ENCODE results near the gene MBP. TPM values are rescaled to one million over a fixed set of nuclear protein-coding genes. Genes with fewer than 3 reads are reported as not detected.
A peak's percentile ranks its signal among the peaks of the same experiment; 100 is the strongest.

Gene MBP
- total RNA-seq, 4 donors from 2014 or later = 45.0 to 60.0 (median 51.9) TPM

GRCh38 chr18:76997951-76998808, 134.4 kb downstream of the MBP start:
- DNase-seq (ENCODE audit: low spot score in 2 of 2) = no peak
- WGBS, 2 donors = 90 to 92% methylated on average over 38 of the region's 38 CpGs
- intact Hi-C loops (cut with DNase I; ENCODE audit: low total_unique reads) = no loop called here
- TF ChIP-seq POLR2A (IDR thresholded peaks at IDR 0.05) = no peak
- TF ChIP-seq, protein P1, sequence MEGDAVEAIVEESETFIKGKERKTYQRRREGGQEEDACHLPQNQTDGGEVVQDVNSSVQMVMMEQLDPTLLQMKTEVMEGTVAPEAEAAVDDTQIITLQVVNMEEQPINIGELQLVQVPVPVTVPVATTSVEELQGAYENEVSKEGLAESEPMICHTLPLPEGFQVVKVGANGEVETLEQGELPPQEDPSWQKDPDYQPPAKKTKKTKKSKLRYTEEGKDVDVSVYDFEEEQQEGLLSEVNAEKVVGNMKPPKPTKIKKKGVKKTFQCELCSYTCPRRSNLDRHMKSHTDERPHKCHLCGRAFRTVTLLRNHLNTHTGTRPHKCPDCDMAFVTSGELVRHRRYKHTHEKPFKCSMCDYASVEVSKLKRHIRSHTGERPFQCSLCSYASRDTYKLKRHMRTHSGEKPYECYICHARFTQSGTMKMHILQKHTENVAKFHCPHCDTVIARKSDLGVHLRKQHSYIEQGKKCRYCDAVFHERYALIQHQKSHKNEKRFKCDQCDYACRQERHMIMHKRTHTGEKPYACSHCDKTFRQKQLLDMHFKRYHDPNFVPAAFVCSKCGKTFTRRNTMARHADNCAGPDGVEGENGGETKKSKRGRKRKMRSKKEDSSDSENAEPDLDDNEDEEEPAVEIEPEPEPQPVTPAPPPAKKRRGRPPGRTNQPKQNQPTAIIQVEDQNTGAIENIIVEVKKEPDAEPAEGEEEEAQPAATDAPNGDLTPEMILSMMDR (IDR thresholded peaks at IDR 0.05) = no peak
- H3K4me3 ChIP-seq (ENCODE audit: low read depth, poor library complexity, severe bottlenecking) = no peak overlapping the region

- no peak overlapping the region for H3K4me3 ChIP-seq (ENCODE audit: low read depth, poor library complexity, severe bottlenecking)
- no peak for TF ChIP-seq POLR2A (IDR thresholded peaks at IDR 0.05)
- TF ChIP-seq, protein P1 (IDR thresholded peaks at IDR 0.05) = no peak
- WGBS, 2 donors = 83 to 87% methylated on average over 7 of the region's 7 CpGs
- no peak for DNase-seq (ENCODE audit: low spot score in 2 of 2)
- intact Hi-C loops (cut with DNase I; ENCODE audit: low total_unique reads) = no loop called here
Measured at GRCh38 chr18:76996429-76996828, 136.2 kb downstream of the MBP start.

DNA sequence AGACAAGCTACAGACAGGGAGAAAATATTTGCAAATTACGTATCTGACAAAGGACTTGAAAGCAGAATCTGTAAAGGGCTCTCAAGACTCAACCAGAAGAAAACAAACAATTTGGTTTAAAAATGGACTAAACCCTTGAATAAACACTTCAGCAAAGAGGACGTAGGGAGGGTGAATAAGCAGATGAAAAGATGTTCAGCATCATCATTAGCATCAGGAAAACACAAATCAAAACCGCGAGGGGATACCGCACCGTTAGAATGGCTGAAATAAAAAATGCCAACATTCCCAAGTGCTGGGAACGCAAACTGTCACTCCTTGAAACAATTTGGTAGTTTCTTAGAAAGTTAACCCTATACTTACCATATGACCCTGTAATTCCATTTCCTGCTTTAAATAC, 136.7 kb downstream of the MBP start:
- no peak overlapping the region for H3K4me3 ChIP-seq (ENCODE audit: low read depth, poor library complexity, severe bottlenecking)
- TF ChIP-seq POLR2A (IDR thresholded peaks at IDR 0.05) = no peak
- TF ChIP-seq, protein P1 (IDR thresholded peaks at IDR 0.05) = no peak
- DNase-seq (ENCODE audit: low spot score in 2 of 2) = no peak
- intact Hi-C loops (cut with DNase I; ENCODE audit: low total_unique reads) = no loop called here
- WGBS, 2 donors = 40 to 52% methylated on average over 7 of the region's 7 CpGs

GRCh38 chr18:76994086-76994654, 138.4 kb downstream of the MBP start:
- no peak for TF ChIP-seq POLR2A (IDR thresholded peaks at IDR 0.05)
- TF ChIP-seq, protein P1 (IDR thresholded peaks at IDR 0.05) = no peak
- H3K4me3 ChIP-seq (ENCODE audit: low read depth, poor library complexity, severe bottlenecking) = no peak overlapping the region
- peak in 1 of 2 donors; percentile 28 for DNase-seq (ENCODE audit: low spot score in 2 of 2)
- intact Hi-C loops (cut with DNase I; ENCODE audit: low total_unique reads) = no loop called here
- WGBS, 2 donors = 88 to 93% methylated on average over 8 of the region's 8 CpGs

DNA sequence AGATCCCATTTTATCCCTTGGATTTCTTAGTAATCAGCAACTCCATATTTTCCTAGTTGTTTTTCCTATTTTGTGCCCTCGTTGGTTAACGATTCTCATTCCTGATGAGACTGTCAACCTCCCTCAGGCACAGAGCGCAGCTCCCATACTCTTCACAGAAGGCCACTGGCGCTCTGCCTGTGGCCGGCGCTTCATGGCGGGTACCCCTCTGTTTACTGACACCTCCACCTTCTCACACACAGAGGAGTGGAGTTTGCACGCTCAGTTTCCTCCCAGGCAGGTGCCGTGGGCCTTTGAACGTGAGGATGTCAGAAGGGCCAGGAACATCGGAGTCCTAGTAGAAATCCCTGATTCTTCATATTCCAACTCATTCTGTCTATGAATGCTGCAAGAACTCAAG, 139.0 kb downstream of the MBP start:
- WGBS, 2 donors = 96% methylated on average over 11 of the region's 11 CpGs
- TF ChIP-seq, protein P1 (IDR thresholded peaks at IDR 0.05) = no peak
- TF ChIP-seq POLR2A (IDR thresholded peaks at IDR 0.05) = no peak
- peak in 1 of 2 donors; percentile 60 for DNase-seq (ENCODE audit: low spot score in 2 of 2)
- no peak overlapping the region for H3K4me3 ChIP-seq (ENCODE audit: low read depth, poor library complexity, severe bottlenecking)
- intact Hi-C loops (cut with DNase I; ENCODE audit: low total_unique reads) = no loop called here

All from lower leg skin (tissue), 4 donors.